Posterior vena cava (tissue), 2 donors: Measurements from ENCODE around the gene SLC9C1. TPM values are rescaled to one million over a fixed set of nuclear protein-coding genes. Genes with fewer than 3 reads are reported as not detected.

Experiments
- DNase-seq: peaks from one replicate; pipeline ENCODE4 v3.0.0-alpha.2; 2020; ENCODE audit warnings: low spot score
- intact Hi-C, 2 donors: fragments of 100-400 bp; cut with DNase I; formaldehyde crosslinking; loops; one replicate each; pipeline versions ENCODE4 v1.14.1 to v1.14.2; 2022 to 2023
- total RNA-seq, 2 donors: library from RNA; stranded (reverse); fragmentation: NEBNext Ultra II Directional; extraction: Animal tissue kit (Norgen Biotek cat#: 25700); gene quantifications; one replicate each; pipeline ENCODE4 v1.2.1, GENCODE V29; 2021
- donor health status: DM: yes; HTN: yes; CAD: no.
- donor health status: DM: yes; HTN: yes; CAD: no.

Gene SLC9C1
- total RNA-seq, 2 donors from 2014 or later: 0.29 to 1.4 TPM

- DNase-seq: no peak
- intact Hi-C loops: no loop called here
Measured at GRCh38 chr3:112314649-112315048, 20.6 kb upstream of the SLC9C1 start.

DNA sequence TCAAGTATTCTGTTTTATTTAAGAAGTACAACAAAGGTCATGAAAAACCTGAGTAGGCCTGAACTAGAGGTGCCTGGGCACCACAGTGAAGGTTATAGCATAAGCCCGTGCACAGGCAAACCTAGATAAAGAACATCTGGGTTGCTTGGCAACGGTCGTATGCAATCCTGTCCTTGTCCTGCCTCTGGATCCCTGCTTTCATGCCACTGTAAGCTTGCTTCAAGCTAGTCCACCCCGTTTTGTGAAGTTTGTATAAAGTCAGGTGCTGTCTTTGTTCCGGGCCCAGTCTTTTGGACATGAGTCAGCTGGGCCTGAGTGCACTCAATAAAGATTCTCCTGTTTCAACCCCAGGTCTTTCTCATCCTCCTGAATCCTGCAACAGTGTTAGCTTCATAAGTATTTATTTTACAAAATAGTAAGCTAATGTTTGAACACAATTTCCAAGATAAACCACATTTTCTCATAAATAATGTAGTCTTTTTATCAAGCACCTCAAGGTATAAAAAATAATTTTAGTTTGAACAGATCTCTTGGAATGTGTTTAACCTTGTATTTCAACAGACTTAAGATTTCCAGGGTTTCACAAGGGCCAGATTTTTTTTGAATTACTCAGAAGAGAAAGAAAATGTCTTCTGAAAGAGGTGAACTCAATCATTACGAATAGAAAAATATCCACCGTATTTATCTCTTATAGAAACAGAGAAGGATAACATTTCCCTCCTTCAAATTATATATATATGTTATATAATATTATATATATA, 14.3 kb upstream of the SLC9C1 start:
- no peak for DNase-seq
- intact Hi-C loops: no loop called here

GRCh38 chr3:112307557-112307956, 13.5 kb upstream of the SLC9C1 start:
- DNase-seq: no peak
- intact Hi-C loops: no loop called here

GRCh38 chr3:112306825-112307224, 12.8 kb upstream of the SLC9C1 start:
- DNase-seq: no peak
- intact Hi-C loops: no loop called here

DNA sequence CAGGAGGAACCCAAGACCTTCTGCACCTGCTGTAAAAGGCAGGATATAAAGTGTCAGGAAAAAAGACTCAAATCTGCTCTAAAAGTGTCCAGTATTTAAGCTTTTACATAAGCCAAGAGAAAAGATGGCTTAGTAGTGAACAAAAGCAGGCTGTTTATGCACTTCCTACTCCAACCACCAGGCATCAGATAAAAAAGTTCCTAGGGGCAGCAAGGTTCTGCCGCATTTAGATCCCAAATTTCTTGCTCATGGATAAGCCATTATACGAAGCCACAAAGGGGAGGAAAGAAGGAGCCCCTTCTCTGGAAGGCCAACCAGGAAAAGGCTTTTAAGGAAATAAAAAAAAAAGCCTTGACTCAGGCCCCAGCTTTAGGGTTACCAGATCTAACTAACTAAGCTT, 10.6 kb upstream of the SLC9C1 start:
- intact Hi-C loops: no loop called here
- no peak for DNase-seq

- no peak for DNase-seq
- intact Hi-C loops: no loop called here
Measured at GRCh38 chr3:112303764-112304325, 9.8 kb upstream of the SLC9C1 start.

DNA sequence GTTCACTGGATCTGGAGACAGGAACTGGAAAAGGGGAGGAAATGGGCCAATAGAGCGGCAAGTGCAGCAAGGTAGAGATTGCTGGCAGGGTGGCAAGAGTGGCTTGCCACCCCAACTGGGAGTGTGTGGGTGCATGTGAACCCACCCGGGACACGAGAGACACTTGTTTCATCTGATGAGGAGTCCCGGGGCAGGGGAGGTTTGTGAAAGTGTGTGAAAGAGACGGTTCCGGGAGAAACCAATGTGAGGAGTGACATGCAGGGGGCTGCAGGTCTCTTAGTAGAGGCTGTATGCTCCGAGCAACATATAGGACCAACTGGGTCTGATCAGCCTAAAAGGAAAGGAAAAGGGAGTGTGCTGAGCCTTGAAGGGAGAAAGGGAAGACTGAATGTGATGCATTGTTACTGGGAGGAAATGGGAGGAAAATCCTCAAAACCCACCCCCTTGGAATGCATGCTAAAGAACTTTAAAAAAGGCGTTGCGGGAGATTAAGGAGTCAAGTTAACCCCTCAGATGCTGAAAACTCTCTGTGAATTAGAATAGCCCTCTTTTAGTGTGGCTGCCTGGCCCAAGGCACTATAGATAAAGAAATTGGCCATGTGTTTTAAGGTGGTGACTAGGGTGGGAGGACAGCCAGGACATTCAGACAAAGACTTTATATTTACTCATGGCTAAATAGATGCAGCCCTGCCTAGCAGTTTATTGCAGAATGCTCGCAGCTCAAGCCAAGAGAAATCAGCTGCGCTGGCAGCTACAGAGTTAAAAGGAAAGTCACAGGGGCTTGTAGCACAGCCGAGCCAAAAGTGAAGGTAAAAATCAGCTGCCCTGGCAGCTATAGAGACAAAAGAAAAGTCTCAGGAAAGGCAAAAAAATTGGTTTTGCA, 9.1 kb upstream of the SLC9C1 start:
- DNase-seq: no peak
- intact Hi-C loops: no loop called here

DNA sequence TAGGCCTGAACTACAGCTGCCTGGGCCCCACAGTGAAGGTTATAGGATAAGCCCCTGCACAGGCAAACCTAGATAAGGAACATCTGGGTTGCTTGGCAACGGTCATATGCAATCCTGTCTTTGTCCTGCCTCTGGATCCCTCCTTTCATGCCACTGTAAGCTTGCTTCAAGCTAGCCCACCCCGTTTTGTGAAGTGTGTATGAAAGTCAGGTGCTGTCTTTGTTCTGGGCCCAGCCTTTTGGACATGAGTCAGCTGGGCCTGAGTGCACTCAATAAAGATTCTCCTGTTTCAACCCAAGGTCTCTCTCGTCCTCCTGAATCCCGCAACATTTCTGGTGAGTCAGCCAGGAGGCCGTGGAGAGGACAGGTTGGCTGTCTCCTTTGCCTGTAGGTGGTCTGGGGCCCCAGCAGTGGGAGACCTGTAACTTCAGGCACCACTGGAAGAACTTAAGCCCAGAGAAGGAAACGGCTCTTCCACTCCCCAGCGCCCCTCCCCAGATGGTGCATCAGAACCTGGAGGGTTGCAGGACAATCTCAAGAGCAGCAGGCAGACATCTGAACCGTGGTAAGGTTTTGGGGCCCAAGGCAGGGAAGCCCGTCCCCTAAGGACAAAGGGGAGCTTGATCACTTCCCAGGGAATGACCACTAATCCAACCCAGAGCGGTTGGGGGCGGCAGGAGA, 8.3 kb upstream of the SLC9C1 start:
- DNase-seq: no peak
- intact Hi-C loops: no loop called here

DNA sequence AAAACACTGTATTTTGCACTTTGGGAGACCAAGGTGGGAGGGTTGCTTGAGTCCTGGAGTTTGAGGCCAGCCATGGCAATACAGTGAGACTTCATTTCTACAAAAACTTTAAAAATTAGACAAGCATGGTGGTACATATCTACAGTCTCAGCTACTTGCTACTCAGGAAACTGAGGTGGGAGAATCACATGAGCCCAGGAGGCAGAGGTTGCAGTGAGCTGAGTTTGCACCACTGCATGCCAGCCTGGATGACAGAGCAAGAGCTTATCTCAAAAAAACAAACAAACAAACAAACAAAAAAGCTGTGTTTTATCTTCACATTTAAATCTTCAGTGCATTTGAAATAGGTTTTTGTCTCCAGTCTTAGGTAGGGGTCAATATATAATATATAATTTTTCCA, 4.8 kb upstream of the SLC9C1 start:
- intact Hi-C loops: loop anchor here in 1 of 2 donors (10.0 kb wide), 1 partner anchor 226 kb away; no protein-coding TSS in a partner anchor
- no peak for DNase-seq

DNA sequence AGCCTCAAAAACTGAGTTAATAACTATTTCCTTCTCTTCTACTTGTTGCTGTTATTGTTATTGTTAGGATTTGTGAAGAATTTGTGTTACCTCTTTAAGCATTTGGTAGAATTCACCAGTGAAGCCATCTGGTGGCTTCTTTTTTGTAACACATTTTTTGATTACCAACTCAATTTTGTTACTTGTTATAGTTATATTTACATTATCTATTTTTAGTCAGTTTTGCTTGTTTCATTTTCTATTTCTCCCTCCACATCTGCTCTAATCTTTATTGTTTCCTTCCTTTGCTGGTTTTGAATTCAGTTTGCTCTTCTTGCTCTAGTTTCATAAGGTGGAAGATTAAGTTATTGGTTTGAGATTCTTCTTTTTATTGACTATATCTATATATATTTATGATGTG, 3.7 kb upstream of the SLC9C1 start:
- intact Hi-C loops: loop anchor here in 1 of 2 donors (10.0 kb wide), 1 partner anchor 227 kb away; no protein-coding TSS in a partner anchor
- no peak for DNase-seq

GRCh38 chr3:112289011-112289410, 5.0 kb downstream of the SLC9C1 start:
- DNase-seq: no peak
- intact Hi-C loops: no loop called here

DNA sequence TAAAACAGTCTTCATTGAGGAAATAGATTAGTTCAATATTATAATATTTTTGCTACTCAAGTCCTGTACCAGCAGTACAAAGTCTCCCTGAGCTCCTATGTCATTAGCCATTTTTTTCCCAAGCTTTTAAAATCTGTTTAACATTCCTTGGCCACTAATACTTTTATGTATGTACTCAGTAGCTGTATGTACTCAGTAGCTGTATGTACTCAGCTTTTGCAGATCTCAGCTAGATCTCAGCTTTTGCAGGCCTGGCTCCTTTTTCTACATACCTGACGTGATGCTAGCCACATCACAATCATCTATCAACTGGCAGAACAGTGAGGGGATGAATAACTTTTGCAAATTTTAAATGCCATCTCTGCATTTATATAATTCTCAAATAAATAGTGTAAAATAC, 13.8 kb downstream of the SLC9C1 start:
- intact Hi-C loops: no loop called here
- no peak for DNase-seq

DNA sequence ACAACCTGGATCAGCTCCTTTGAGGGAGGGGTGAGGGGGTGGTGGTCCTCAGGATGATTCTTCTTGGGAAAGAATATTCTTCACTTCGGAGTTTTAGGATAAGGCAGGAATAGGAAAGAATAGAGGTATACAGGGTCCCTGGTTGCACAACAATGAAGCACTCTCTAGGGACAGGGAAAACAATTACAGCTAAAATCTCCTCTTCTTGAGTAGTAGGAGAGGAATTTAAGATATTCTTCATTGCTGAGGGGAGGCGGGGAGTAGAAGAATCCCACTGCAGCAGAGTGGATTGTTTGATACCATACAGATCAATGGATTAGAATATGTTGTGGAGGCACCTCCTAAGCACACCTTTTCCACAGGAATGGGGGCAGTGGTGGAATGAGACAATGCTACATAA, 20.5 kb downstream of the SLC9C1 start:
- no peak for DNase-seq
- intact Hi-C loops: no loop called here

DNA sequence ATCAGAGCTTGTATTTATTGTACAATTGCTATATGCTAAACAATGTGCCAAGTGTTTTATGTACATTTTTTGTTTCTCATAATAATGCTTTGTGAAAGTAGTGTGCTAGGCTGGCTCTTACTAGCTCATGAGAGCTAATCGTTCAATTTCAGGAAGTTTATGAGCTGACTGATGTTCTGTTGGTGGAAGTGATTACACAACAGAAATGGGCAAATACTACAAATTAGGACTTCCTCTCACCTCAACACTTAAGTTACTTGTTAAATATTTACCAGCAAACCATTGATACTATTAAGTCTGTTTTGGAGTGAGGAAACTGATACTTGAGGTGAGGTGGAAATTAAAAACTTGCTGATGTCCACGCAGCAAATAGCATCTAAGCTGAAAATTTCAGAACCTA, 32.3 kb downstream of the SLC9C1 start:
- intact Hi-C loops: no loop called here
- DNase-seq: no peak

DNA sequence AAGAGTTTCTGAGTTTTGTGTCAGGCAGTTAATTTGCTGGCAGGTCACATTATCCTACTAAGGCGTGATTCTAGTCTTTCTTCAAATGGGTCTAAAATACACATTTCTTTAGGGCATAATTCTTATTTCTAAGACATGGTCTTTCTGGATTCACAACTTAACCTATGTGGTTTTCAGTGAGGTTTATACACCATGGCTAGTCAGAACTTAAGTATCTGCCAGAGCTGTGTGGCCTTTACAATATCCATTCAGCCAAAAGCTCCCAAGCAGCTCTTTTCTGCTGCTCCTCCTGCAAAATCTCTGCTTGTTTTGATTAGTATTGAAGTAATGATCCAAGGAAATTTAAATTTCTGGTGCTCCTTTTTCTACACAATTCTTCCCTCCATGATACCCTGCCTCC, 33.5 kb downstream of the SLC9C1 start:
- no peak for DNase-seq
- intact Hi-C loops: no loop called here

- intact Hi-C loops: no loop called here
- DNase-seq: no peak
Measured at GRCh38 chr3:112253301-112253971, 40.6 kb downstream of the SLC9C1 start.

DNA sequence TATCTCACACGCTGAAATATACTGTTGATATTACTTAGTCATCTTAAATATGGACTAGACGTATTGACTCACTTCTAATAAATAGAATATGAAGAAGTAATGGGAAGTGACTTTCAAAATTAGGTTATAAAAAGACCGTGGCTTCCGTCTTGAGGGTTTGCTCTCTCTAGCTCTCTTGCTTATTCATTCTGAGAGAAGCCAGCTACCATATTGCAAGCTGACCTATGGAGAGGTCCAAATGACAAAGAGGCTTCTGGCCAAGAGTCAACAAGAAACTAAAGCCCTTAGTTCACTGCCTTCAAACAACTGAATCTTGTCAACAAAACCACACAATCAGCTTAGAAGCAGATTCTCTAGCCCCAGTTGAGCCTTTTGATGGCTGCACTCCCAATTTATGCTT, 46.1 kb downstream of the SLC9C1 start:
- intact Hi-C loops: no loop called here

GRCh38 chr3:112247350-112247749, 46.7 kb downstream of the SLC9C1 start:
- no peak for DNase-seq
- intact Hi-C loops: no loop called here

More for the DNA sequence above, 46.1 kb downstream of the SLC9C1 start:
- no peak for DNase-seq

GRCh38 chr3:112233083-112233482, 60.9 kb downstream of the SLC9C1 start:
- intact Hi-C loops: loop anchor here in 1 of 2 donors (5.0 kb wide), 1 partner anchor 204 kb away; no protein-coding TSS in a partner anchor
- no peak for DNase-seq
